ENCODE results near the gene SERPINA1.

- no peak; the same call in 1 of the 2 replicates for TF ChIP-seq ZNF713 (CRISPR knock-in tag; IDR thresholded peaks at IDR 0.05)
- no peak for TF ChIP-seq FOXA1 (IDR thresholded peaks at IDR 0.05)
- TF ChIP-seq FOXA1 (CRISPR knock-in tag; IDR thresholded peaks at IDR 0.05), result no peak
- TF ChIP-seq CTCF (CRISPR knock-in tag; IDR thresholded peaks at IDR 0.05), result no peak
- no peak for TF ChIP-seq RAD21 (CRISPR knock-in tag; IDR thresholded peaks at IDR 0.05)
- TF ChIP-seq PHF20 (CRISPR knock-in tag; IDR thresholded peaks at IDR 0.05), result no peak
- no peak for TF ChIP-seq GTF2F1 (IDR thresholded peaks at IDR 0.05; ENCODE audit: low read length)
- TF ChIP-seq ZNF709 (CRISPR knock-in tag; IDR thresholded peaks at IDR 0.05), result no peak; the same call in 1 of the 2 replicates
- TF ChIP-seq TAF1 (CRISPR knock-in tag; IDR thresholded peaks at IDR 0.05), result no peak
Observed at GRCh38 chr14:94388027-94388383, 397 bp downstream of the SERPINA1 start.
